Limb (tissue), 2 donors: ENCODE results near the gene RBCK1.
A peak's percentile ranks its signal among the peaks of the same experiment; 100 is the strongest.

Experiments
- DNase-seq, 2 donors: peaks; one replicate each; pipeline ENCODE4 v3.0.0-alpha.2; 2016; ENCODE audit errors: extremely low spot score in 2 of 2

The RBCK1 gene

GRCh38 chr20:416950-417800, 9.1 kb downstream of the RBCK1 start:
- DNase-seq = no peak

DNA sequence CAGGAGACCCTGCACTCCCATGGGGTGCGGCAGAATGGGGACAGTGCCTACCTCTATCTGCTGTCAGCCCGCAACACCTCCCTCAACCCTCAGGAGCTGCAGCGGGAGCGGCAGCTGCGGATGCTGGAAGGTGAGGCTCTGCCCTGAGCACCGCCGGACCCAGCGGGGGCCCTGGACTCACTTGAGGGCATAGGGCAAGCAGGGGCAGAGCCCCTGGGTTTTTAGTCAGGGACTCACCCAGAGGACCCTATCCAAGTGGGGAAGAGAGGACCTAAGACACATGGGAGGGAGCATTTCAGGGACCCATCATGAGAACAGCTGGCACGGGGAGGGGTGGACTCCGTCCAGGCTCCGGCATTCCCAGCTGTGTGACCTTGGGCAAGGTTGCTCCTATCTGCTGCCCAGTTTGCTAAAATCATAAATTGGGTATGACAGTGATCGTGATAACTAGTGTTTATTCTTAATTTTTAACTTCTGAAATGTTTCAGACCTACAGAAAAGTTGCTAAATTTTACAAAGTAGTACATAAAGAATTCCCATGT, 9.8 kb downstream of the RBCK1 start:
- no peak for DNase-seq

- no peak for DNase-seq
These were observed 10.8 kb downstream of the RBCK1 start for GRCh38 chr20:418858-419365.

- DNase-seq = no peak
These were observed 11.6 kb downstream of the RBCK1 start for GRCh38 chr20:419556-420165.

DNA sequence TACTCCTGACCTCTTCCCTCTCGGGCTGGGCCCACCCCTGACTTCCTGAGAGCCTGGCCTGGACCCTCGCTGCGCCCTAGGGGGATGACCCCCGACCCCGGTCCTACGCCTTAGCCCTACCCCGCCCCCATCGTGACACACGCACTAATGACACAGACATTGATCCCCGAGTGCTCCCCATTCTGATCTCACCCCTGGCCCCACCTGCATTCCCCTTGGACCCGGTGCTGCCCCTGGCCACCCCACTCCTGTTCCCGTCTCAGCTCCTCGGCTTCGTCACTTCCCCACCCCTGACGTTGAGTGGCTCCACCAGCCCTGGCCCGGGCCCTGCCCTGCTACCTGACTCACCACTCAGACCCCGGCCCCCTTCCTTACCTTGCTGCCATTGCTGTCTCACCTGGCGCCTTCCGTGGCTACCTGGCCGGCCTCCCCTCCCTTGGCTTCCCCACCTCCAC, 12.1 kb downstream of the RBCK1 start:
- no peak for DNase-seq

- no peak for DNase-seq
These were observed 12.8 kb downstream of the RBCK1 start for GRCh38 chr20:420721-421574.

- no peak for DNase-seq
These were observed 13.7 kb downstream of the RBCK1 start for GRCh38 chr20:421685-422250.

- no peak for DNase-seq
These were observed 18.5 kb downstream of the RBCK1 start for GRCh38 chr20:426566-426965.

- DNase-seq = no peak
These were observed 19.3 kb downstream of the RBCK1 start for GRCh38 chr20:427401-427800.

DNA sequence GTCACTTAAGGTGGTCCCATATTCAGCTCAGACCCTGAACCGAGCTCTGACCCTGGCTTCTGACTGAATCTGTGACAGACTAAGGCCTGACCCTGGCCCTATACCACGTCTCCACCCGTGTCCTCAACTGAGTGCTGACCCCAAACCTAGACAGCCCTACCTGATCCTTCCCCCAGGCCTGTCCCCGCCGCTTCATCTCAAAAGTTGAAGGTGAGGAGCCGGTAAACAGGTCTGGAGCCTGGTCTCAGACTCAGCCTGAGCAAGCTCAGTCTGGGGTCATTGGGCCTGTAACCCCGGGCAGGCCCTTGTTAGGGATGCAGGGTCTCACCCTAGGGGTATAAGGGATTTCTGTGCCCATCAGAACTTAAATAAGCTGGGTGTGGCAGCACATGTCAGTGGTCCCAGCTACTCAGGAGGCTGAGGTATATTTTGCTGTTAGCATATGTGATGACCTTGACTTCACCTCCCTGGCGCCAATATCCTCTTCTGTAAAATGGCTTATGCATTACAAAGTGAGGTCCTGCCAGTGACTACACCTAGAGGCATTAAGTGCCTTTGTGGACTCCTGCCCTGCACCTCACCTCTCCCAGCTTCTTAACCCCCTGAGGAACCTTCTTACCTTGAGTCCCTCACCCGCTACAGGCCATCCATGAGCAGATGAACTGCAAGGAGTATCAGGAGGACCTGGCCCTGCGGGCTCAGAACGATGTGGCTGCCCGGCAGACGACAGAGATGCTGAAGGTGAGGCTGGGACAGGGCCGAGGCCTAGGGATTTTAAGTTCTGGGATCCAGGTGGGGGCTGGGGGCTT, 20.0 kb downstream of the RBCK1 start:
- no peak for DNase-seq

DNA sequence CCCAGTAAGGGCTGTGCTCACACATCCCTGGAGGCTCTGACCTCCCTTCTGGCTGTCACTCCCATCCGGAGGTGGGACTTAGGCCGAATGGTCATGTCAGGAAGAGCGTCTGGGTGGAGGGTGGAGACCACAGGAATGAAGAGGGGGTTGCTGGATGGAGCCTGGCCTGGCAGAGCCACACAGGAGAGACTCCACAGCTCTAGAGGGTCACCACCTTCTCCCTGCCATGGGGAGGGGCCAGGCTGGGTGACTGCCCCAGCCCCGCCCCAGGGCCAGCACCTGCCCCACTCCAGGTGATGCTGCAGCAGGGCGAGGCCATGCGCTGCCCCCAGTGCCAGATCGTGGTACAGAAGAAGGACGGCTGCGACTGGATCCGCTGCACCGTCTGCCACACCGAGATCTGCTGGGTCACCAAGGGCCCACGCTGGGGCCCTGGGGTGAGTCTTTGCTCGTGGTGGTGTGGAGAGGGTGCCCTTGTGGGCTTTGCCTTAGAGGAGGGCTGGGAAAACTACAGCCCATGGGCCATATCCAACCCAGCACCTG, 20.6 kb downstream of the RBCK1 start:
- no peak for DNase-seq

DNA sequence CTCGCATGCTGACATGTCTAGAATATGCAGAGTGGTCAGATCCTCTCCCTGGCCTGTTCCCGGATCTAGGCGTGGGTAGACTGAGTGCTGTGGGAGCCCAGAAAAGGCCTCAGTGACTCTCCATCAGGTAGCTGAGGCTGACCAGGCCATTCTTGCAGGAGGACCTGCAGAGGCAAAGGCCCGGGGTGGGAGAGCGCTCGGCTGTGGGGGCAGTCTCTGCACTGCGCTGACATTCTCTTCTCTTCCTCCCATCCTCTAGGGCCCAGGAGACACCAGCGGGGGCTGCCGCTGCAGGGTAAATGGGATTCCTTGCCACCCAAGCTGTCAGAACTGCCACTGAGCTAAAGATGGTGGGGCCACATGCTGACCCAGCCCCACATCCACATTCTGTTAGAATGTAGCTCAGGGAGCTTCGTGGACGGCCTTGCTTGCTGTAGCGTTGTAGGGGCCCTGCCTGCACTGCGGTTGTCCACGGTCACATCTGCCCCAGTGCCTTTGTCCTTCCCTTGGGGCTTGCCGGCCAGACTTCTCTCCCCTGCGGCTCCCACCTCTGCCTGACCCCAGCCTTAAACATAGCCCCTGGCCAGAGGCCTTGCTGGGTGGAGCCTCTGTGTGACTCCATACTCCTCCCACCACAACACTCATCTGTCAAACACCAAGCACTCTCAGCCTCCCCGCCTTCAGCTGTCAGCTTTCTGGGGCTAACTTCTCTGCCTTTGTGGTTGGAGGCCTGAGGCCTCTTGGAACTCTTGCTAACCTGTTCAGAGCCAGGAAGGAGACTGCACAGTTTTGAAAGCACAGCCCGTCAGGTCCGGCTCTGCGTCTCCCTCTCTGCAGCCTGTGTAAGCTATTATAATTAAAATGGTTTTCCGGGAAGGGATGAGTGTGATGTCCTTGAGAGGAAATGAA, 22.2 kb downstream of the RBCK1 start:
- no peak for DNase-seq

- DNase-seq = peak; percentile 32 to 65
These were observed 23.2 kb downstream of the RBCK1 start for GRCh38 chr20:431012-431904.

GRCh38 chr20:432208-432607, 24.1 kb downstream of the RBCK1 start:
- DNase-seq = no peak

- no peak for DNase-seq
These were observed 24.7 kb downstream of the RBCK1 start for GRCh38 chr20:432677-433299.

- no peak for DNase-seq
These were observed 25.3 kb downstream of the RBCK1 start for GRCh38 chr20:433300-433975.

GRCh38 chr20:434221-434620, 26.1 kb downstream of the RBCK1 start:
- no peak for DNase-seq
